Esophagus squamous epithelium (tissue), 4 donors: ENCODE measurements around the gene PLEKHA3.

Source experiments
- POLR2A ChIP-seq, 4 donors: fragments of 450-650 bp; IDR thresholded peaks; one replicate each; pipeline ENCODE4 v1.6.1; 2017; ENCODE audit warnings: antibody characterized with exemption in 4 of 4, mild to moderate bottlenecking in 4 of 4, moderate library complexity in 3 of 4
- TF ChIP-seq, protein P1 (sequence below), 6 experiments: fragments of 450-650 bp in 4 of 6; fragments of 200-600 bp in 2 of 6; sonication (generic) in 2 of 6; IDR thresholded peaks; one replicate each; pipeline ENCODE4 v1.5.1; 2016 to 2019; ENCODE audit warnings: antibody characterized with exemption in 6 of 6, mild to moderate bottlenecking in 4 of 6, moderate library complexity in 4 of 6

DNA sequence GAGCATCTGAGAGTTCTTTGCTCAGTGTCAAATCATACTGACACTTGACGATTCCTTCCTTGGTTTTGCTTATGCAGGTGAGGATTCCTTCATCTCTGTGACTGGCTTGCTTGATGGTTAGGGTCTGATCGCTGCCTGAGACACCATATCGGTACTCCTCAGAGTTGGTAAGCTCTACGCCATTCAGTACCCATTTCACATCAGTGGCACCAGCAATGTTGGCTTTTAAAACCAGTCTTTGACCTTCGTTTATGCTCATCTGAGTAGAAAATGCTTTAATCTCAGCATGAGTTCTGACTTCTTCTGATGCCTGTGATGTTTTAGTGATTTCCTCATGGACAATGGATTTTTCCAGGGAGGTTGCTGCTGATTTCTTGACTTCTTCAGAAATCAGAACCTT lies 48.4 kb downstream of the PLEKHA3 start:
- TF ChIP-seq, protein P1, sequence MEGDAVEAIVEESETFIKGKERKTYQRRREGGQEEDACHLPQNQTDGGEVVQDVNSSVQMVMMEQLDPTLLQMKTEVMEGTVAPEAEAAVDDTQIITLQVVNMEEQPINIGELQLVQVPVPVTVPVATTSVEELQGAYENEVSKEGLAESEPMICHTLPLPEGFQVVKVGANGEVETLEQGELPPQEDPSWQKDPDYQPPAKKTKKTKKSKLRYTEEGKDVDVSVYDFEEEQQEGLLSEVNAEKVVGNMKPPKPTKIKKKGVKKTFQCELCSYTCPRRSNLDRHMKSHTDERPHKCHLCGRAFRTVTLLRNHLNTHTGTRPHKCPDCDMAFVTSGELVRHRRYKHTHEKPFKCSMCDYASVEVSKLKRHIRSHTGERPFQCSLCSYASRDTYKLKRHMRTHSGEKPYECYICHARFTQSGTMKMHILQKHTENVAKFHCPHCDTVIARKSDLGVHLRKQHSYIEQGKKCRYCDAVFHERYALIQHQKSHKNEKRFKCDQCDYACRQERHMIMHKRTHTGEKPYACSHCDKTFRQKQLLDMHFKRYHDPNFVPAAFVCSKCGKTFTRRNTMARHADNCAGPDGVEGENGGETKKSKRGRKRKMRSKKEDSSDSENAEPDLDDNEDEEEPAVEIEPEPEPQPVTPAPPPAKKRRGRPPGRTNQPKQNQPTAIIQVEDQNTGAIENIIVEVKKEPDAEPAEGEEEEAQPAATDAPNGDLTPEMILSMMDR (IDR thresholded peaks at IDR 0.05) = no peak
- TF ChIP-seq POLR2A (IDR thresholded peaks at IDR 0.05) = no peak
